HG03520 (cell line): ENCODE data around the gene ZNF366.

ENCODE experiments used
- ATAC-seq: cut with Tn5 transposase; IDR thresholded peaks from one replicate; pipeline ENCODE4 v1.9.1; 2021; ENCODE audit warnings: mild to moderate bottlenecking, moderate library complexity; ENCODE audit not compliant: unreplicated experiment

ZNF366 gene

GRCh38 chr5:72445969-72446368 lies 61.2 kb downstream of the ZNF366 start:
- ATAC-seq = no peak

GRCh38 chr5:72443883-72444282 lies 63.3 kb downstream of the ZNF366 start:
- no peak for ATAC-seq

- no peak for ATAC-seq
Observed at GRCh38 chr5:72441862-72442540, 65.2 kb downstream of the ZNF366 start.

GRCh38 chr5:72441094-72441723 lies 66.0 kb downstream of the ZNF366 start:
- no peak for ATAC-seq

GRCh38 chr5:72440207-72440638 lies 67.0 kb downstream of the ZNF366 start:
- no peak for ATAC-seq

- no peak for ATAC-seq
Observed at GRCh38 chr5:72439192-72439591, 68.0 kb downstream of the ZNF366 start.

GRCh38 chr5:72438141-72438540 lies 69.1 kb downstream of the ZNF366 start:
- no peak for ATAC-seq

- no peak for ATAC-seq
Observed at GRCh38 chr5:72436796-72437471, 70.3 kb downstream of the ZNF366 start.

GRCh38 chr5:72434781-72435437 lies 72.3 kb downstream of the ZNF366 start:
- ATAC-seq = no peak

GRCh38 chr5:72434056-72434780 lies 73.0 kb downstream of the ZNF366 start:
- ATAC-seq = no peak

- no peak for ATAC-seq
Observed at GRCh38 chr5:72433522-72433921, 73.7 kb downstream of the ZNF366 start.

- no peak for ATAC-seq
Observed at GRCh38 chr5:72428669-72429068, 78.5 kb downstream of the ZNF366 start.

GRCh38 chr5:72427488-72428437 lies 79.4 kb downstream of the ZNF366 start:
- no peak for ATAC-seq

GRCh38 chr5:72427016-72427415 lies 80.2 kb downstream of the ZNF366 start:
- ATAC-seq = no peak

GRCh38 chr5:72426019-72426418 lies 81.2 kb downstream of the ZNF366 start:
- ATAC-seq = no peak

GRCh38 chr5:72418271-72418670 lies 88.9 kb downstream of the ZNF366 start:
- ATAC-seq = no peak

- ATAC-seq = no peak
Observed at GRCh38 chr5:72417333-72418062, 89.7 kb downstream of the ZNF366 start.

GRCh38 chr5:72415616-72416325 lies 91.4 kb downstream of the ZNF366 start:
- no peak for ATAC-seq
